Adrenal gland (tissue), 5 donors: ENCODE measurements around the gene ZNF595.
A peak's percentile ranks its signal among the peaks of the same experiment; 100 is the strongest.

Experiments used
- CTCF ChIP-seq, 6 experiments: fragments of 450-650 bp in 4 of 6; fragments of 200-600 bp in 2 of 6; sonication (generic) in 1 of 6; IDR thresholded peaks; 1 replicate in 5 of 6; 2 replicates in 1 of 6; pipeline versions ENCODE4 v1.5.1 to v1.8.0; 2016 to 2021; ENCODE audit warnings: antibody characterized with exemption in 6 of 6, mild to moderate bottlenecking in 2 of 6, moderate library complexity in 1 of 6
- POLR2A ChIP-seq, 2 donors: fragments of 450-650 bp; IDR thresholded peaks; one replicate each; pipeline ENCODE4 v1.6.1; 2017; ENCODE audit warnings: antibody characterized with exemption in 2 of 2, mild to moderate bottlenecking in 2 of 2, moderate library complexity in 1 of 2
- donor health status: DM: no; HTN: no; CAD: no.

- TF ChIP-seq CTCF (IDR thresholded peaks at IDR 0.05) (peak in 1 of 6 experiments; percentile 8), POLR2A (IDR thresholded peaks at IDR 0.05) (no peak)
These were observed 72.1 kb downstream of the ZNF595 start for GRCh38 chr4:125091-125771.
